HEK293T (cell line): Measurements from ENCODE around the gene ERICH2.
"Not testable (repeated sequence)": the region's sequence is repeated elsewhere in the genome, so short reads cannot be mapped to it uniquely, and the experiment has no call there.

Source experiments
- CTCF ChIA-PET: fragments of 350-600 bp; formaldehyde crosslinking; extraction: SDS; loops from one replicate; lab custom pipeline; 2021; ENCODE audit warnings: antibody characterized with exemption, inconsistent platforms; lab: Yijun Ruan, JAX
- POLR2A ChIA-PET: fragments of 350-600 bp; formaldehyde crosslinking; extraction: SDS; loops from one replicate; lab custom pipeline; 2020; ENCODE audit warnings: antibody characterized with exemption, inconsistent platforms; lab: Yijun Ruan, JAX
- DNase-seq: peaks from one replicate; pipeline ENCODE4 v3.0.0; 2012; ENCODE audit warnings: mixed read lengths; ENCODE audit errors: extremely low spot score
- ARNT ChIP-seq: fragments of 450-650 bp; IDR thresholded peaks from 2 replicates; pipeline ENCODE4 v1.6.1; 2017; ENCODE audit warnings: mild to moderate bottlenecking
- BHLHE40 ChIP-seq: fragments of 450-650 bp; IDR thresholded peaks from 2 replicates; pipeline ENCODE4 v1.6.1; 2016; ENCODE audit warnings: mild to moderate bottlenecking, moderate library complexity, borderline replicate concordance
- CTBP1 ChIP-seq: fragments of 450-650 bp; IDR thresholded peaks from 2 replicates; pipeline ENCODE4 v1.6.1; 2016; ENCODE audit warnings: borderline replicate concordance
- ELF4 ChIP-seq: fragments of 450-650 bp; IDR thresholded peaks from 2 replicates; pipeline ENCODE4 v1.6.1; 2017; ENCODE audit warnings: antibody characterized with exemption
- FOXA1 ChIP-seq: fragments of 450-650 bp; IDR thresholded peaks from 2 replicates; pipeline ENCODE4 v1.6.1; 2016; ENCODE audit warnings: mild to moderate bottlenecking
- FOXK2 ChIP-seq: fragments of 450-650 bp; IDR thresholded peaks from 2 replicates; pipeline ENCODE4 v1.6.1; 2016; ENCODE audit warnings: mild to moderate bottlenecking
- FOXM1 ChIP-seq: fragments of 450-650 bp; IDR thresholded peaks from 2 replicates; pipeline ENCODE4 v1.6.1; 2017; ENCODE audit warnings: mild to moderate bottlenecking, borderline replicate concordance
- HDGF ChIP-seq: fragments of 450-650 bp; IDR thresholded peaks from 2 replicates; pipeline ENCODE4 v1.6.1; 2017; ENCODE audit warnings: antibody characterized with exemption, borderline replicate concordance
- L3MBTL2 ChIP-seq: fragments of 450-650 bp; conservative IDR thresholded peaks from 2 replicates; pipeline ENCODE4 v1.6.1; 2016; ENCODE audit warnings: mild to moderate bottlenecking
- LEF1 ChIP-seq: fragments of 450-650 bp; IDR thresholded peaks from 2 replicates; pipeline ENCODE4 v1.6.1; 2017; ENCODE audit warnings: mild to moderate bottlenecking, borderline replicate concordance
- NFRKB ChIP-seq: fragments of 450-650 bp; IDR thresholded peaks from 2 replicates; pipeline ENCODE4 v1.6.1; 2016; ENCODE audit warnings: mild to moderate bottlenecking, moderate library complexity
- SP1 ChIP-seq: fragments of 450-650 bp; IDR thresholded peaks from 2 replicates; pipeline ENCODE4 v1.6.1; 2017
- SUZ12 ChIP-seq: fragments of 450-650 bp; IDR thresholded peaks from 2 replicates; pipeline ENCODE4 v1.6.1; 2016; ENCODE audit warnings: mild to moderate bottlenecking
- TARDBP ChIP-seq: fragments of 450-650 bp; IDR thresholded peaks from 2 replicates; pipeline ENCODE4 v1.6.1; 2016
- ZNF384 ChIP-seq: fragments of 450-650 bp; IDR thresholded peaks from 2 replicates; pipeline ENCODE4 v1.6.1; 2016
- TF ChIP-seq, protein P1 (sequence below): fragments of 450-650 bp; IDR thresholded peaks from 2 replicates; pipeline ENCODE4 v1.6.1; 2016

The ERICH2 gene

DNA sequence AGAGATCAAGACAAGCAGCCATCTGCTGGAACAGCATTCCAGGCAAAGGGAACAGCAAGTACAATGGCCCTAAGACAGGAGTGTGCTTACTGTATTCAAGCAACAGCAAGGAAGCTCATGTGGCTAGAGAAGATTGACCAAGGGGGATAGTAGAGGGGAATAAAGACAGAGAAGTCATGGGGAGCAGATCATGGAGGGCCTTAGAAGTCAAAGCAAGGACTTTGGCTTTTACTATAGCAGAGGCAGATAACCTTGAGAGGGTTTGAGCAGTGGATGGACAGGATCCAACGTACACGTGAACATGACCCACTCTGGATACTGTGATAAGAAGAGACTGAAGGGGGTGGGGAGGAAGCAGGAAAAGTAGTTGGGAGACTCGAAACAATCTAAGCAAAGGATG is 28.2 kb upstream of the ERICH2 start:
- ChIA-PET POLR2A (no interaction called here), CTCF (no interaction called here)
- DNase-seq: no peak
- TF ChIP-seq TARDBP (no peak), L3MBTL2 (no peak), FOXM1 (no peak), LEF1 (no peak), SUZ12 (no peak), BHLHE40 (no peak), ZNF384 (no peak), HDGF (no peak), SP1 (no peak), FOXA1 (no peak), CTBP1 (no peak), ELF4 (no peak), NFRKB (no peak)
- TF ChIP-seq, protein P1, sequence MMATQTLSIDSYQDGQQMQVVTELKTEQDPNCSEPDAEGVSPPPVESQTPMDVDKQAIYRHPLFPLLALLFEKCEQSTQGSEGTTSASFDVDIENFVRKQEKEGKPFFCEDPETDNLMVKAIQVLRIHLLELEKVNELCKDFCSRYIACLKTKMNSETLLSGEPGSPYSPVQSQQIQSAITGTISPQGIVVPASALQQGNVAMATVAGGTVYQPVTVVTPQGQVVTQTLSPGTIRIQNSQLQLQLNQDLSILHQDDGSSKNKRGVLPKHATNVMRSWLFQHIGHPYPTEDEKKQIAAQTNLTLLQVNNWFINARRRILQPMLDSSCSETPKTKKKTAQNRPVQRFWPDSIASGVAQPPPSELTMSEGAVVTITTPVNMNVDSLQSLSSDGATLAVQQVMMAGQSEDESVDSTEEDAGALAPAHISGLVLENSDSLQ: no peak

DNA sequence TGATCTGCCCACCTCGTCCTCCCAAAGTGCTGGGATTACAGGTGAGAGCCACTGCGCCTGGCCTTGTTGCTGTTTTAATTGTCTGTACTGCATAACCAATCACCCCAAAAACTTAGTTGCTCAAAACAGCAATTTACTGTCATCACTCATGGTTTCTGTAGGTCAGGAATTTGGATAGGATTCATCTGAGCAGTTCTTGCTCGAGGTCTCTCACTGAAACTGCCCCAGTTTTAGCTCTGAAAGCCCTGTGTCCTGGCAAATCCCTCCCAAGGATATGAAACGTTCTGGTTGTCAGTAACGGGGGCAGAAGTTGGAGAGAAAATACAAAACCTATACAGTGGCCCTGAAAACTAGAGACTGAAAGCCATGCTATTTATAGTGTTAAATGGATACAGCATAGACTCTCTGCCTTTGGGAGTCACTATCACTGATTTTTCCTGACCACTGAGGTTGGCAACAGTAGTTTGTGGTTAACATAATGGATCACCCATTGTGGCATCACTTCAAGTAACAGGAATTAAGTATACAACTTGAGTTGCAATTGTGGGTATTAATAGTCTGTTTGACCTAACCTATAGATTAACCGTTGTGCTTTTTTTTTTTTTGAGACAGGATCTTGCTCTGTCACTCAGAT is 27.2 kb upstream of the ERICH2 start:
- TF ChIP-seq SP1: no peak
- TF ChIP-seq SUZ12: no peak
- TF ChIP-seq HDGF: no peak
- no peak for TF ChIP-seq FOXM1
- no peak for TF ChIP-seq ELF4
- no peak for TF ChIP-seq FOXK2
- TF ChIP-seq LEF1: no peak
- TF ChIP-seq, protein P1: no peak
- ChIA-PET POLR2A (no interaction called here), CTCF (no interaction called here)
- DNase-seq: no peak

DNA sequence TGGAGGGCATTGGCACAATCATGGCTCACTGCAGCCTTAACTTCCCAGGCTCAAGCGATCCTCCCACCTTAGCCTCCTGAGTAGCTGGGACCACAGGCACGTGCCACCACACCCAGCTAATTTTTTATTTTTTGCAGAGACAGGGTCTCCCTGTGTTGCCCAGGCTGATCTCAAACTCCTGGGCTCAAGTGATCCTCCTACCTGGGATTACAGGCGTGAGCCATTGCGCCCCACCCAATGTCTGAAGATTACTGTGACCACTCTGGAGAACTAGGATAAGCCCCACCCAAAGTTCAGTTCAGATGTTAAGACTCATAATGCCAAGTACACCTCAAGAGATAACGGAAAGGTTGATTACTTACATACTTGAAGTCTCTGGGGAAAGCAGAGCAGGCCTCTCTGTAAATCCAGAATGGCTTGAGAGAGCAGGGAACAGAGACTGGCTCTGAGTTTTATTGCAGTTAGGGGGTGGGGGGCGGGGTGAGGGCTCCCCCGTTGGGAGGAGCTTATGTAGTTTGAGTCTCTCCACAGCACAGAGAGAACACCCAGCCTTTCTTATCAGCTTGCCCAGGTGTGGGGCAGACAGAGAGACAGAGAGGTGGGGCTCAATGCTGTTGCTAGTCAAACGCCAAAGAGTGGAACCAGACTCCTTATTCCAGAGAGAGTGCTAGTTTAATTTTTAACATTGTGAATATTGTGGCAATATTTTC is 26.5 kb upstream of the ERICH2 start:
- POLR2A ChIA-PET: no interaction called here
- TF ChIP-seq TARDBP (no peak), SP1 (no peak), LEF1 (no peak)
- CTCF ChIA-PET: no interaction called here
- no peak for DNase-seq

DNA sequence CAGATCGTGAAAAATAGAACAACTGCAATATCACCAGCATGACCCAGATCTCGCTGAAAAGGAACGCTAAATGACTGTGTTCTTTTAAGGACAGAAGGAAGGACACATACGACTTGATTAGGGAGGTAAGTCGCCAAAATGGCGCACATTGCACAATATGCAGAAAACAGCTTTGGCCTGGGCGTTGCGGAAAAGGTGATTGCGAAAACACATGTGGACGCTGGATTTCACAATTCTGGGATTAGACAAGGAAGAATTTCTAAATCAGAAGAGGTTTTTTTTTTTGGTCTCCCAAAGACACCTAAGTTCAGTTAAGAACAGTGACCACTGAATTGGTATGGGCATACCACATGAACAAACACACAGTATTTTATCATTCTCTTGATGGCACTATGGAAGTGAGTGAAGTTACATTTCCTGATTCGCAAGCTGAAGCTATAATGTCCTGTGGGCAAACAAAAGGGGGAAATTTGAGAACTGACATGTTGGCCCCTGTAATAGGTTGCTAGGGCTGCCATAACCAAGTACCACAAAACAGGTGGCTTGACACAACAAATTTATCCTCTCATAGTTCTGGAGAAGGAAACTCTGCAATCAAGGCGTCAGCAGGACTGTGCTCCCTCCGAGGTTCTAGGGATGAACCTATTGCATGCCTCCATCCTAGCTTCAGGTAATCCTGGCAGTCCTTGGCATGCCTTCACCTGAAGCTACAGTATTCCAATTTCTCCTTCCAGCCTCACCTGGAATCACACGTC is 25.8 kb upstream of the ERICH2 start:
- no peak for DNase-seq
- ChIA-PET CTCF (no interaction called here), POLR2A (no interaction called here)
- TF ChIP-seq, protein P1: no peak
- no peak for TF ChIP-seq CTBP1
- TF ChIP-seq ARNT: no peak
- TF ChIP-seq SUZ12: no peak
- TF ChIP-seq FOXA1: no peak
- no peak for TF ChIP-seq SP1
- TF ChIP-seq FOXK2: no peak
- TF ChIP-seq FOXM1: no peak
- no peak for TF ChIP-seq NFRKB
- no peak for TF ChIP-seq ELF4
- no peak for TF ChIP-seq ZNF384
- no peak for TF ChIP-seq BHLHE40
- TF ChIP-seq L3MBTL2: no peak
- TF ChIP-seq TARDBP: no peak
- no peak for TF ChIP-seq LEF1
- TF ChIP-seq HDGF: no peak

DNA sequence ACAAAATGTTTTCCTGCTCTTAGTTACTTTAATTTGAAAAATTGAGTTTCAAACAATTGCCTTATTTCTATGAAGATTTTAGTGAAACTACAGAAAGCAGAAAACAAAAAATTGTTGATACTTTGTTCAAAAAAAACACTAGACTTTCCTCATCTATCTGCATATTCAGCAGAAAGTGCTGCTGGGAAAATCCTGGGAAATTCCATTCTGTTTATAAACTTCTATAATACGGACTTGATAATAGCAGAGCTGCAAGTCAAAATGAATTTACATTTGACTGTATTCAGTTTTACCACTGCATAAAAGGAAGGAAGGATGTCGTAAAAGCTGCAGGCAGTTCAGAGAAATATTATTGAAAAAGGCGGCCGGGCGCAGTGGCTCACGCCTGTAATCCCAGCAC is 24.9 kb upstream of the ERICH2 start:
- TF ChIP-seq BHLHE40: no peak
- TF ChIP-seq SUZ12: no peak
- TF ChIP-seq L3MBTL2: no peak
- TF ChIP-seq HDGF: no peak
- no peak for TF ChIP-seq FOXM1
- no peak for TF ChIP-seq SP1
- TF ChIP-seq ZNF384: no peak
- TF ChIP-seq FOXK2: no peak
- ChIA-PET POLR2A (no interaction called here), CTCF (no interaction called here)
- DNase-seq: no peak

DNA sequence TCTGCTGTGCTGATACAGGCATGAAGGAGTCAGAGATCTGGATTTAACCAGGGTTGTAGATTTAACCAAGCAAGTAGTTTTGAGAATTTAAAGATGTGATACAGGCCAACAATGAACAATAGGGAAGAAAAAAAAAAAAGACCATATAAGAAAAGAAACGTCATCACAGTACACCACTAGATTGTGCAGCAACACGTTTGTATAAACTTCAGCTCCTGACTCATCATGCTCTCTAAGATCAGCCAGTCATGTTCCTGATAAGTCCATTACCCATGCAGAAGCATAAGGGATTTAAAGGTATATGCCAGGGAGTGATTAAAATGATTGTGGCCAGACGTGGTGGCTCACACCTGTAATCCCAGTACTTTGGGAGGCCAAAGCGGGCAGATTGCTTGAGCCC is 22.3 kb upstream of the ERICH2 start:
- ChIA-PET POLR2A (no interaction called here), CTCF (interaction anchor here (0.7 kb wide), 1 partner anchor 28 kb away, joined by 9 read pairs; no protein-coding TSS in a partner anchor)
- TF ChIP-seq FOXA1 (no peak), LEF1 (no peak), L3MBTL2 (no peak), SUZ12 (no peak), CTBP1 (no peak), ARNT (no peak), NFRKB (no peak), ZNF384 (no peak), ELF4 (no peak), FOXK2 (no peak), FOXM1 (no peak), SP1 (no peak), BHLHE40 (no peak), HDGF (no peak), TARDBP (no peak)
- TF ChIP-seq, protein P1: no peak
- no peak for DNase-seq

DNA sequence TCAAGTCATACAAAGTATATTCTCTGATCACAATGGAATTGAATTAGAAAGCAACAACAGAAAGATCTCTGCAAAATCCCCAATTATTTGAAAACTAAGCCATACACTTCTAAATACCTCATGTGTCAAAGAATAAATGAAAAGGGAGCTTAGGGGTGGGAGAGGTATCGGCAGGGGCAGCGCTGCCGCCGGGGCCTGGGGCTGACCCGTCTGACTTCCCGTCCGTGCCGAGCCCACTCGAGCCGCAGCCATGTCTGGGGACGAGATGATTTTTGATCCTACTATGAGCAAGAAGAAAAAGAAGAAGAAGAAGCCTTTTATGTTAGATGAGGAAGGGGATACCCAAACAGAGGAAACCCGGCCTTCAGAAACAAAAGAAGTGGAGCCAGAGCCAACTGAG is 18.6 kb upstream of the ERICH2 start:
- POLR2A ChIA-PET, DNase-seq, CTCF ChIA-PET: not testable (repeated sequence)
